ENCODE results near the gene ZBTB3. TPM values are rescaled to one million over a fixed set of nuclear protein-coding genes. Genes with fewer than 3 reads are reported as not detected.
"Not testable (repeated sequence)": the region's sequence is repeated elsewhere in the genome, so short reads cannot be mapped to it uniquely, and the experiment has no call there.

ZBTB3 gene
- total RNA-seq, 1 experiment from 2014 or later: 7.1 TPM

- no peak for TF ChIP-seq CTCF (IDR thresholded peaks at IDR 0.05; ENCODE audit: unreplicated experiment)
- Mint-ChIP-seq H3K4me3 (ENCODE audit: unreplicated experiment) (peak overlapping the region; percentile 92), H3K27me3 (ENCODE audit: insufficient read depth, unreplicated experiment) (no peaks in the 10 kb centered on the region), H3K36me3 (ENCODE audit: insufficient read depth, unreplicated experiment) (peaks cover 43% of the 10 kb centered on the region), H3K27ac (ENCODE audit: low read depth, unreplicated experiment) (peak overlapping the region; percentile 94), H3K4me1 (ENCODE audit: insufficient read depth, unreplicated experiment) (peaks cover 25% of the 10 kb centered on the region), H3K9me3 (ENCODE audit: unreplicated experiment) (no peaks in the 10 kb centered on the region)
- peak; percentile 91 for DNase-seq (ENCODE audit: unreplicated experiment)
- intact Hi-C loops (cut with micrococcal nuclease): no loop called here
- ChIA-PET CTCF (interaction anchor here (0.6 to 7.0 kb wide), 6 partner anchors 13 to 1108 kb away, joined by 3 to 38 read pairs (median 3); no protein-coding TSS in a partner anchor), POLR2A (interaction anchor here (0.6 to 15.7 kb wide), 31 partner anchors 9 to 313 kb away, joined by 3 to 197 read pairs (median 4); partner anchors contain the start of genes B3GAT3, C11orf98, CSKMT and EEF1G)
- BruUV-seq (replicated peaks): no TSS peak
These were observed 47.8 kb downstream of the ZBTB3 start for GRCh38 chr11:62705880-62706849.

GRCh38 chr11:62705413-62705812, 48.5 kb downstream of the ZBTB3 start:
- POLR2A ChIA-PET: interaction anchor here (0.6 to 15.7 kb wide), 28 partner anchors 10 to 745 kb away, joined by 3 to 197 read pairs (median 5); partner anchors contain the start of genes B3GAT3, C11orf98, CSKMT and EEF1G
- intact Hi-C loops (cut with micrococcal nuclease): no loop called here
- Mint-ChIP-seq H3K27me3 (ENCODE audit: insufficient read depth, unreplicated experiment) (no peaks in the 10 kb centered on the region), H3K4me3 (ENCODE audit: unreplicated experiment) (peak overlapping the region; percentile 92), H3K4me1 (ENCODE audit: insufficient read depth, unreplicated experiment) (peaks cover 25% of the 10 kb centered on the region), H3K9me3 (ENCODE audit: unreplicated experiment) (no peaks in the 10 kb centered on the region), H3K36me3 (ENCODE audit: insufficient read depth, unreplicated experiment) (peaks cover 41% of the 10 kb centered on the region), H3K27ac (ENCODE audit: low read depth, unreplicated experiment) (peak overlapping the region; percentile 94)
- BruUV-seq (replicated peaks): TSS peak; percentile 2
- CTCF ChIA-PET: interaction anchor here (0.6 to 7.0 kb wide), 4 partner anchors 12 to 25 kb away, joined by 3 to 38 read pairs (median 18); no protein-coding TSS in a partner anchor
- no peak for DNase-seq (ENCODE audit: unreplicated experiment)
- no peak for TF ChIP-seq CTCF (IDR thresholded peaks at IDR 0.05; ENCODE audit: unreplicated experiment)

- H3K9me3 Mint-ChIP-seq (ENCODE audit: unreplicated experiment); H3K4me3 Mint-ChIP-seq (ENCODE audit: unreplicated experiment); H3K27me3 Mint-ChIP-seq (ENCODE audit: insufficient read depth, unreplicated experiment); BruUV-seq (replicated peaks); DNase-seq (ENCODE audit: unreplicated experiment); intact Hi-C loops (cut with micrococcal nuclease); H3K27ac Mint-ChIP-seq (ENCODE audit: low read depth, unreplicated experiment): not testable (repeated sequence)
- ChIA-PET CTCF (interaction anchor here (0.6 to 7.0 kb wide), 4 partner anchors 10 to 159 kb away, joined by 3 to 38 read pairs (median 18); no protein-coding TSS in a partner anchor), POLR2A (interaction anchor here (0.6 to 2.6 kb wide), 5 partner anchors 23 to 857 kb away, joined by 3 to 8 read pairs (median 5); partner anchors contain the start of genes C11orf98, CSKMT and UBXN1)
- H3K4me1 Mint-ChIP-seq (ENCODE audit: insufficient read depth, unreplicated experiment): peaks cover 19% of the 10 kb centered on the region
- peaks cover 33% of the 10 kb centered on the region for H3K36me3 Mint-ChIP-seq (ENCODE audit: insufficient read depth, unreplicated experiment)
These were observed 50.0 kb downstream of the ZBTB3 start for GRCh38 chr11:62703921-62704320.

- Mint-ChIP-seq H3K36me3 (ENCODE audit: insufficient read depth, unreplicated experiment) (peaks cover 46% of the 10 kb centered on the region), H3K4me3 (ENCODE audit: unreplicated experiment) (no peak overlapping the region), H3K27ac (ENCODE audit: low read depth, unreplicated experiment) (peak overlapping the region; percentile 16), H3K9me3 (ENCODE audit: unreplicated experiment) (no peaks in the 10 kb centered on the region), H3K4me1 (ENCODE audit: insufficient read depth, unreplicated experiment) (peaks cover 14% of the 10 kb centered on the region), H3K27me3 (ENCODE audit: insufficient read depth, unreplicated experiment) (no peaks in the 10 kb centered on the region)
- ChIA-PET POLR2A (interaction anchor here (1.0 to 2.6 kb wide), 4 partner anchors 23 to 51 kb away, joined by 3 to 8 read pairs (median 4); partner anchors contain the start of genes C11orf98, CSKMT, LBHD1 and UBXN1), CTCF (interaction anchor here (0.6 to 7.0 kb wide), 3 partner anchors 9 to 307 kb away, joined by 3 to 38 read pairs (median 14); no protein-coding TSS in a partner anchor)
- TF ChIP-seq CTCF (IDR thresholded peaks at IDR 0.05; ENCODE audit: unreplicated experiment): no peak
- no peak for DNase-seq (ENCODE audit: unreplicated experiment)
- intact Hi-C loops (cut with micrococcal nuclease): no loop called here
- no TSS peak for BruUV-seq (replicated peaks)
These were observed 51.7 kb downstream of the ZBTB3 start for GRCh38 chr11:62702246-62702645.

Small RNA genes within 50 kb of the gene (microRNA-seq; reads per million reads assigned to microRNA genes)
- gene MIR6514: 1.6 reads per million, percentile 10 among the genes with 10 or more reads in this experiment
- 0.40 reads per million for gene MIR6748

Other genes starting within 250 kb of the ZBTB3 start
- 416 and 429 TPM in 2 replicates for gene AHNAK, start 207.4 kb downstream of the ZBTB3 start, total RNA-seq (2022)
- 1,510 and 1,855 TPM in 2 replicates for gene EEF1G, start 180.3 kb downstream of the ZBTB3 start, total RNA-seq (2022)
- gene TUT1, start 162.6 kb downstream of the ZBTB3 start, total RNA-seq (2022): 26.0 and 28.3 TPM in 2 replicates
- gene MTA2, start 152.3 kb downstream of the ZBTB3 start, total RNA-seq (2022): 139 and 176 TPM in 2 replicates
- 33.9 and 43.7 TPM in 2 replicates for gene EML3, start 141.4 kb downstream of the ZBTB3 start, total RNA-seq (2022)
- gene ROM1, start 140.9 kb downstream of the ZBTB3 start, total RNA-seq (2022): 2.5 and 2.9 TPM in 2 replicates
- 40.1 and 42.4 TPM in 2 replicates for gene B3GAT3, start 132.2 kb downstream of the ZBTB3 start, total RNA-seq (2022)
- gene GANAB, start 107.5 kb downstream of the ZBTB3 start, total RNA-seq (2022): 364 and 374 TPM in 2 replicates
- 17.4 and 19.3 TPM in 2 replicates for gene INTS5, start 100.9 kb downstream of the ZBTB3 start, total RNA-seq (2022)
- 81.2 and 91.6 TPM in 2 replicates for gene C11orf98, start 89.0 kb downstream of the ZBTB3 start, total RNA-seq (2022)
- gene CSKMT, start 88.8 kb downstream of the ZBTB3 start, total RNA-seq (2022): 15.4 and 31.2 TPM in 2 replicates
- 11.6 and 13.8 TPM in 2 replicates for gene UQCC3, start 82.5 kb downstream of the ZBTB3 start, total RNA-seq (2022)
- gene LBHD1, start 81.9 kb downstream of the ZBTB3 start, total RNA-seq (2022): 8.3 and 8.7 TPM in 2 replicates
- gene UBXN1, start 75.1 kb downstream of the ZBTB3 start, total RNA-seq (2022): 146 and 153 TPM in 2 replicates
- 0.42 and 0.81 TPM in 2 replicates for gene LRRN4CL, start 64.6 kb downstream of the ZBTB3 start, total RNA-seq (2022)
- 33.1 and 46.6 TPM in 2 replicates for gene BSCL2, start 46.7 kb downstream of the ZBTB3 start, total RNA-seq (2022)
- gene GNG3, start 46.5 kb downstream of the ZBTB3 start, total RNA-seq (2022): not detected in 2 replicates
- gene HNRNPUL2, start 26.7 kb downstream of the ZBTB3 start, total RNA-seq (2022): 36.4 and 36.6 TPM in 2 replicates
- 27.3 and 31.9 TPM in 2 replicates for gene TTC9C, start 25.7 kb downstream of the ZBTB3 start, total RNA-seq (2022)
- gene POLR2G, start 7.4 kb upstream of the ZBTB3 start, total RNA-seq (2022): 95.0 and 95.1 TPM in 2 replicates
- 11.6 and 12.0 TPM in 2 replicates for gene TAF6L, start 17.2 kb upstream of the ZBTB3 start, total RNA-seq (2022)
- 45.1 and 47.8 TPM in 2 replicates for gene TMEM179B, start 33.2 kb upstream of the ZBTB3 start, total RNA-seq (2022)
- 9.6 and 9.9 TPM in 2 replicates for gene TMEM223, start 37.8 kb upstream of the ZBTB3 start, total RNA-seq (2022)
- gene NXF1, start 51.3 kb upstream of the ZBTB3 start, total RNA-seq (2022): 47.6 and 53.3 TPM in 2 replicates
- gene STX5, start 77.9 kb upstream of the ZBTB3 start, total RNA-seq (2022): 71.8 and 72.0 TPM in 2 replicates
- gene TEX54, start 78.7 kb upstream of the ZBTB3 start, total RNA-seq (2022): not detected in 2 replicates
- 91.3 and 115 TPM in 2 replicates for gene WDR74, start 85.4 kb upstream of the ZBTB3 start, total RNA-seq (2022)
- 838 and 896 TPM in 2 replicates for gene SLC3A2, start 126.7 kb upstream of the ZBTB3 start, total RNA-seq (2022)
- not detected in 2 replicates for gene CHRM1, start 167.2 kb upstream of the ZBTB3 start, total RNA-seq (2022)
- not detected in 2 replicates for gene SLC22A6, start 230.8 kb upstream of the ZBTB3 start, total RNA-seq (2022)

Data from MCF 10A (cell line).